HG02623 (cell line): ENCODE measurements around the gene PDE6G.

Source experiments
- ATAC-seq: cut with Tn5 transposase; IDR thresholded peaks from one replicate; pipeline ENCODE4 v1.9.1; 2021; ENCODE audit warnings: moderate library complexity; ENCODE audit not compliant: unreplicated experiment

PDE6G gene

GRCh38 chr17:81656118-81656743, at the start of gene PDE6G:
Gene PDE6G, minus strand, starts transcription at chr17:81656542. Its CDS starts 3,237 bp downstream, at chr17:81653305.
- ATAC-seq = no peak

- ATAC-seq = no peak
Observed at GRCh38 chr17:81705518-81706231, 49.3 kb upstream of the PDE6G start.

- ATAC-seq = no peak
Observed at GRCh38 chr17:81703747-81704654, 47.7 kb upstream of the PDE6G start.

- ATAC-seq = peak; percentile 81
Observed at GRCh38 chr17:81702934-81703746, 46.8 kb upstream of the PDE6G start, which contains the start of gene MRPL12. Gene MRPL12, plus strand, starts transcription at chr17:81703367. Its CDS starts 135 bp downstream, at chr17:81703502.

GRCh38 chr17:81701288-81702071, 45.1 kb upstream of the PDE6G start:
- no peak for ATAC-seq

GRCh38 chr17:81700353-81701287, 44.3 kb upstream of the PDE6G start:
- ATAC-seq = no peak

GRCh38 chr17:81697261-81698044, 41.1 kb upstream of the PDE6G start:
- ATAC-seq = no peak

GRCh38 chr17:81696218-81696941, 40.0 kb upstream of the PDE6G start:
- no peak for ATAC-seq

GRCh38 chr17:81695801-81696200, 39.5 kb upstream of the PDE6G start:
- ATAC-seq = no peak

- no peak for ATAC-seq
Observed at GRCh38 chr17:81695211-81695610, 38.9 kb upstream of the PDE6G start.

- no peak for ATAC-seq
Observed at GRCh38 chr17:81694810-81695209, 38.5 kb upstream of the PDE6G start.

- ATAC-seq = no peak
Observed at GRCh38 chr17:81693509-81694210, 37.3 kb upstream of the PDE6G start.

- ATAC-seq = no peak
Observed at GRCh38 chr17:81691608-81692007, 35.3 kb upstream of the PDE6G start.

GRCh38 chr17:81691196-81691595, 34.9 kb upstream of the PDE6G start:
- ATAC-seq = no peak

- ATAC-seq = no peak
Observed at GRCh38 chr17:81690549-81690948, 34.2 kb upstream of the PDE6G start.

GRCh38 chr17:81690066-81690465, 33.7 kb upstream of the PDE6G start:
- no peak for ATAC-seq

GRCh38 chr17:81688616-81689015, 32.3 kb upstream of the PDE6G start:
- no peak for ATAC-seq
